ENCODE data around the gene SOCS3.

DNA sequence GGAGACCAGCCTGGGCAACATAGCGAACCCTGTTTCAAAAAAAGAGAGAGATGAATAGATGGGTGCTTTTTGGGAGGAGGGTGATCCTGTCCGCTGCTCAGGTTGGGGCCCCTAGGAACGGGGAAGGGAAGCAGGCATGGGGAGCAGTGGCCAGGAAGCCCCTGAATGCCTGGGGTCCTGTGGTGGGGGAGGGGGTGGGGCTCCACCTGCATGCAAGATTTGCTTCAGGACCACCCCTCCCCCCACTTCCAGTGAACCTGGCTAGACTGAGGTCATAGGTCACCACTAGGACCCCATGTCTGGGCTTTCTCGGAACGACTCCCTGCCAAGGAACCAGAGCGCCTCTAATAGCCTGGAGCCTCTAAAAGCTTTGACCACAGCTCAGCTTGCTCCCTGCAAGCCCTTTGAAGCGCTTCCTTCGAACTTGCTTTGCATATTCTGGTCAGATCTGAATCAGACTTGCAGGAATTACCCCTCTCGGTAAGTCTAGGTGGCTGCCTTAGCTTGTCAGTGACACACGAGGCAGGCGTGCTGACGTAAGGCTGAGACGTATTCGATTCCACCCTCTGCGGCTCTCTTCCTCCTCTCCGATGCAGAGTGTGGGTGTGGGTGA, 3.7 kb downstream of the SOCS3 start:
- TF ChIP-seq, protein P1, sequence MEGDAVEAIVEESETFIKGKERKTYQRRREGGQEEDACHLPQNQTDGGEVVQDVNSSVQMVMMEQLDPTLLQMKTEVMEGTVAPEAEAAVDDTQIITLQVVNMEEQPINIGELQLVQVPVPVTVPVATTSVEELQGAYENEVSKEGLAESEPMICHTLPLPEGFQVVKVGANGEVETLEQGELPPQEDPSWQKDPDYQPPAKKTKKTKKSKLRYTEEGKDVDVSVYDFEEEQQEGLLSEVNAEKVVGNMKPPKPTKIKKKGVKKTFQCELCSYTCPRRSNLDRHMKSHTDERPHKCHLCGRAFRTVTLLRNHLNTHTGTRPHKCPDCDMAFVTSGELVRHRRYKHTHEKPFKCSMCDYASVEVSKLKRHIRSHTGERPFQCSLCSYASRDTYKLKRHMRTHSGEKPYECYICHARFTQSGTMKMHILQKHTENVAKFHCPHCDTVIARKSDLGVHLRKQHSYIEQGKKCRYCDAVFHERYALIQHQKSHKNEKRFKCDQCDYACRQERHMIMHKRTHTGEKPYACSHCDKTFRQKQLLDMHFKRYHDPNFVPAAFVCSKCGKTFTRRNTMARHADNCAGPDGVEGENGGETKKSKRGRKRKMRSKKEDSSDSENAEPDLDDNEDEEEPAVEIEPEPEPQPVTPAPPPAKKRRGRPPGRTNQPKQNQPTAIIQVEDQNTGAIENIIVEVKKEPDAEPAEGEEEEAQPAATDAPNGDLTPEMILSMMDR (conservative IDR thresholded peaks at IDR 0.05; ENCODE audit: low read length): no peak
- TF ChIP-seq EZH2phosphoT487 (IDR thresholded peaks at IDR 0.05; ENCODE audit: borderline replicate concordance, low read depth, low read length): no peak

Measured in OCI-LY7 (cell line).